HepG2 (cell line): ENCODE measurements around the gene KRABD2.

Source experiments
- CBX1 ChIP-seq: IDR thresholded peaks from one replicate; pipeline ENCODE4 v1.6.1; 2016; ENCODE audit warnings: antibody characterized with exemption, low read depth
- CBX2 ChIP-seq, 2 experiments: fragments of 200-600 bp in 1 of 2; sonication (generic); formaldehyde crosslinking in 1 of 2; IDR thresholded peaks; 2 replicates each; pipeline versions ENCODE4 v1.7.0 to v1.8.1; 2018 to 2022; ENCODE audit warnings: low read depth in 2 of 2, low read length in 1 of 2, mild to moderate bottlenecking in 1 of 2, missing genetic modification reagents in 1 of 2
- ERF ChIP-seq: IDR thresholded peaks from 2 replicates; pipeline ENCODE4 v1.6.1; 2018; ENCODE audit warnings: missing biosample characterization, missing genetic modification reagents
- MLLT10 ChIP-seq: sonication (generic); formaldehyde crosslinking; IDR thresholded peaks from 2 replicates; pipeline ENCODE4 v1.4.0; 2020; ENCODE audit warnings: missing genetic modification reagents
- NFATC3 ChIP-seq: sonication (generic); formaldehyde crosslinking; IDR thresholded peaks from 2 replicates; pipeline ENCODE4 v1.5.1; 2020; ENCODE audit warnings: mild to moderate bottlenecking, missing genetic modification reagents
- SAFB2 ChIP-seq: sonication (generic); formaldehyde crosslinking; IDR thresholded peaks from 2 replicates; pipeline ENCODE4 v1.5.1; 2020; ENCODE audit warnings: missing genetic modification reagents, low read depth, mild to moderate bottlenecking, borderline replicate concordance
- SAP130 ChIP-seq: IDR thresholded peaks from 2 replicates; pipeline ENCODE4 v1.6.1; 2016; ENCODE audit warnings: low read depth
- SMAD3 ChIP-seq: sonication (generic); formaldehyde crosslinking; IDR thresholded peaks from 2 replicates; pipeline ENCODE4 v1.4.0; 2020; ENCODE audit warnings: missing genetic modification reagents
- ZFP90 ChIP-seq: sonication (generic); formaldehyde crosslinking; IDR thresholded peaks from 2 replicates; pipeline ENCODE4 v1.8.0; 2022; ENCODE audit warnings: missing genetic modification reagents, mild to moderate bottlenecking, inconsistent platforms, borderline replicate concordance
- ZIK1 ChIP-seq: sonication (generic); formaldehyde crosslinking; IDR thresholded peaks from 2 replicates; pipeline ENCODE4 v1.5.0; 2020; ENCODE audit warnings: mild to moderate bottlenecking, low read depth, missing genetic modification reagents, borderline replicate concordance
- ZNF143 ChIP-seq: sonication (generic); formaldehyde crosslinking; IDR thresholded peaks from 2 replicates; pipeline ENCODE4 v1.4.0; 2020; ENCODE audit warnings: missing genetic modification reagents
- ZNF451 ChIP-seq: sonication (generic); formaldehyde crosslinking; IDR thresholded peaks from 2 replicates; pipeline ENCODE4 v1.5.0; 2020; ENCODE audit warnings: mild to moderate bottlenecking, missing genetic modification reagents
- ZNF644 ChIP-seq: IDR thresholded peaks from 2 replicates; pipeline ENCODE4 v1.6.1; 2016; ENCODE audit warnings: low read depth
- TF ChIP-seq, protein P1 (sequence below): sonication (generic); formaldehyde crosslinking; IDR thresholded peaks from 2 replicates; pipeline ENCODE4 v1.5.0; 2020; ENCODE audit warnings: missing genetic modification reagents, mild to moderate bottlenecking, borderline replicate concordance
- TF ChIP-seq, protein P2 (sequence below): sonication (generic); formaldehyde crosslinking; IDR thresholded peaks from 2 replicates; pipeline ENCODE4 v1.8.1; 2023; ENCODE audit warnings: mild to moderate bottlenecking, missing genetic modification reagents
- TF ChIP-seq, protein P3 (sequence below): sonication (generic); formaldehyde crosslinking; IDR thresholded peaks from 2 replicates; pipeline ENCODE4 v1.4.0; 2020; ENCODE audit warnings: mild to moderate bottlenecking, missing genetic modification reagents
- TF ChIP-seq, protein P4 (sequence below): sonication (generic); formaldehyde crosslinking; IDR thresholded peaks from 2 replicates; pipeline ENCODE4 v1.4.0; 2020; ENCODE audit warnings: missing genetic modification reagents

The KRABD2 gene

GRCh38 chr17:8383143-8383822 is 6.8 kb upstream of the KRABD2 start, which contains the start of gene RPL26 (continued):
- TF ChIP-seq, protein P1, sequence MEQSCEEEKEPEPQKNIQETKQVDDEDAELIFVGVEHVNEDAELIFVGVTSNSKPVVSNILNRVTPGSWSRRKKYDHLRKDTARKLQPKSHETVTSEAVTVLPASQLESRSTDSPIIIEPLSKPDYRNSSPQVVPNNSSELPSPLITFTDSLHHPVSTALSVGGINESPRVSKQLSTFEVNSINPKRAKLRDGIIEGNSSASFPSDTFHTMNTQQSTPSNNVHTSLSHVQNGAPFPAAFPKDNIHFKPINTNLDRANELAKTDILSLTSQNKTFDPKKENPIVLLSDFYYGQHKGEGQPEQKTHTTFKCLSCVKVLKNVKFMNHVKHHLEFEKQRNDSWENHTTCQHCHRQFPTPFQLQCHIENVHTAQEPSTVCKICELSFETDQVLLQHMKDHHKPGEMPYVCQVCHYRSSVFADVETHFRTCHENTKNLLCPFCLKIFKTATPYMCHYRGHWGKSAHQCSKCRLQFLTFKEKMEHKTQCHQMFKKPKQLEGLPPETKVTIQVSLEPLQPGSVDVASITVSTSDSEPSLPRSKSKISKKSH (CRISPR knock-in tag), result no peak; the same call in none of the 2 replicates
- TF ChIP-seq SAP130 (CRISPR knock-in tag) (peak; percentile 90), ZNF644 (CRISPR knock-in tag) (no peak), CBX2 (IDR thresholded peaks at IDR 0.05; ENCODE audit: low read depth, low read length) (no peak), CBX2 (CRISPR knock-in tag; IDR thresholded peaks at IDR 0.05; ENCODE audit: low read depth) (no peak), MLLT10 (CRISPR knock-in tag) (no peak), SMAD3 (CRISPR knock-in tag) (no peak), ZIK1 (no peak), CBX1 (no peak), SAFB2 (CRISPR knock-in tag) (peak; percentile 64; the same call in 1 of the 2 replicates), ZFP90 (CRISPR knock-in tag) (no peak; the same call in 1 of the 2 replicates), ZNF143 (CRISPR knock-in tag) (peak; percentile 82), ZNF451 (CRISPR knock-in tag) (peak; percentile 68; the same call in 1 of the 2 replicates), NFATC3 (no peak), ERF (peak; percentile 77; the same call in 1 of the 2 replicates)
- TF ChIP-seq, protein P2, sequence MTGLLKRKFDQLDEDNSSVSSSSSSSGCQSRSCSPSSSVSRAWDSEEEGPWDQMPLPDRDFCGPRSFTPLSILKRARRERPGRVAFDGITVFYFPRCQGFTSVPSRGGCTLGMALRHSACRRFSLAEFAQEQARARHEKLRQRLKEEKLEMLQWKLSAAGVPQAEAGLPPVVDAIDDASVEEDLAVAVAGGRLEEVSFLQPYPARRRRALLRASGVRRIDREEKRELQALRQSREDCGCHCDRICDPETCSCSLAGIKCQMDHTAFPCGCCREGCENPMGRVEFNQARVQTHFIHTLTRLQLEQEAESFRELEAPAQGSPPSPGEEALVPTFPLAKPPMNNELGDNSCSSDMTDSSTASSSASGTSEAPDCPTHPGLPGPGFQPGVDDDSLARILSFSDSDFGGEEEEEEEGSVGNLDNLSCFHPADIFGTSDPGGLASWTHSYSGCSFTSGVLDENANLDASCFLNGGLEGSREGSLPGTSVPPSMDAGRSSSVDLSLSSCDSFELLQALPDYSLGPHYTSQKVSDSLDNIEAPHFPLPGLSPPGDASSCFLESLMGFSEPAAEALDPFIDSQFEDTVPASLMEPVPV (CRISPR knock-in tag), result peak; percentile 37; the same call in 1 of the 2 replicates
- TF ChIP-seq, protein P3, sequence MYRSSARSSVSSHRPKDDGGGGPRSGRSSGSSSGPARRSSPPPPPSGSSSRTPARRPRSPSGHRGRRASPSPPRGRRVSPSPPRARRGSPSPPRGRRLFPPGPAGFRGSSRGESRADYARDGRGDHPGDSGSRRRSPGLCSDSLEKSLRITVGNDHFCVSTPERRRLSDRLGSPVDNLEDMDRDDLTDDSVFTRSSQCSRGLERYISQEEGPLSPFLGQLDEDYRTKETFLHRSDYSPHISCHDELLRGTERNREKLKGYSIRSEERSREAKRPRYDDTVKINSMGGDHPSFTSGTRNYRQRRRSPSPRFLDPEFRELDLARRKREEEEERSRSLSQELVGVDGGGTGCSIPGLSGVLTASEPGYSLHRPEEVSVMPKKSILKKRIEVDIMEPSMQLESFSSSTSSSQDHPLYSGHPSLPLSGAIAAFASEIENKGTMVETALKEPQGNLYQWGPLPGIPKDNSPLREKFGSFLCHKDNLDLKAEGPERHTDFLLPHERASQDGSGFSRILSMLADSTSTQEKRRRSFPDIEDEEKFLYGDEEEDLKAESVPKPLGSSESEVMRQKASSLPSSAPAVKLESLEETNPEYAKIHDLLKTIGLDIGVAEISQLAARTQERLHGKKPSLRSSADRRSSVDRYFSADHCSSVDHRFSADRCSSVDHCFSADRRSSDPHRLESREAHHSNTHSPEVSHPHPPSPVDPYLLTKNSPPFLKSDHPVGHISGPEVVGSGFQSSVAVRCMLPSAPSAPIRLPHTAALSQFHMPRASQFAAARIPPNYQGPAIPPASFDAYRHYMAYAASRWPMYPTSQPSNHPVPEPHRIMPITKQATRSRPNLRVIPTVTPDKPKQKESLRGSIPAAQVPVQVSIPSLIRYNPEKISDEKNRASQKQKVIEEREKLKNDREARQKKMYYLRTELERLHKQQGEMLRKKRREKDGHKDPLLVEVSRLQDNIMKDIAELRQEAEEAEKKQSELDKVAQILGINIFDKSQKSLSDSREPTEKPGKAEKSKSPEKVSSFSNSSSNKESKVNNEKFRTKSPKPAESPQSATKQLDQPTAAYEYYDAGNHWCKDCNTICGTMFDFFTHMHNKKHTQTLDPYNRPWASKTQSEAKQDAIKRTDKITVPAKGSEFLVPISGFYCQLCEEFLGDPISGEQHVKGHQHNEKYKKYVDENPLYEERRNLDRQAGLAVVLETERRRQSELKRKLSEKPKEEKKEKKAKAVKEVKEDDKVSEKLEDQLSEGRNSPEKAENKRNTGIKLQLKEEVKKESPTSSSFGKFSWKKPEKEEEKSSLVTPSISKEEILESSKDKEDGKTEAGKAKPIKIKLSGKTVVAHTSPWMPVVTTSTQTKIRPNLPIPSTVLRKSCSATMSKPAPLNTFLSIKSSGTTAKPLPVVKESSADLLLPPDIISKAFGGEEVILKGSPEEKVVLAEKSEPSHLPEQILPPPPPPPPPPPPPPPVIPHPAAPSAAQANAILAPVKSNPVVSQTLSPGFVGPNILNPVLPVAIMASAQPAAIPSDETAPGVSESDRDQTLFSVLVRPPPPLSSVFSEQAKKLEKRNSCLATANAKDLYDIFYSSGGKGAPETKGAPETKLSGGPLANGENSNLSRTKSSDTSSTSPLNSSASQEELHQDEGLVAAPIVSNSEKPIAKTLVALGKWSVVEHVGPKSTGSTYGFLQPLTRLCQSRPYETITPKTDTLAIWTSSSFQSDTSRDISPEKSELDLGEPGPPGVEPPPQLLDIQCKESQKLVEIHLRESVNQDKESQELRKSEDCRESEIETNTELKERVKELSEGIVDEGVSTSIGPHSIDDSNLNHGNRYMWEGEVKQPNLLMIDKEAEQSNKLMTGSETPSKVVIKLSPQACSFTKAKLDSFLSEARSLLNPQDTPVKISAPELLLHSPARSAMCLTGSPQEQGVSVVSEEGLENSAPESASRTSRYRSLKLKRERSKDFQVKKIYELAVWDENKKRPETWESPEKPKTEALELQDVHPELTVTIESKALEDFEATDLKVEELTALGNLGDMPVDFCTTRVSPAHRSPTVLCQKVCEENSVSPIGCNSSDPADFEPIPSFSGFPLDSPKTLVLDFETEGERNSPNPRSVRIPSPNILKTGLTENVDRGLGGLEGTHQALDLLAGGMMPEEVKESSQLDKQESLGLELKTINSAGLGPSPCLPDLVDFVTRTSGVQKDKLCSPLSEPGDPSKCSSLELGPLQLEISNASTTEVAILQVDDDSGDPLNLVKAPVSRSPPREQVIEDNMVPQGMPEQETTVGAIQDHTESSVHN, result no peak
- TF ChIP-seq, protein P4, sequence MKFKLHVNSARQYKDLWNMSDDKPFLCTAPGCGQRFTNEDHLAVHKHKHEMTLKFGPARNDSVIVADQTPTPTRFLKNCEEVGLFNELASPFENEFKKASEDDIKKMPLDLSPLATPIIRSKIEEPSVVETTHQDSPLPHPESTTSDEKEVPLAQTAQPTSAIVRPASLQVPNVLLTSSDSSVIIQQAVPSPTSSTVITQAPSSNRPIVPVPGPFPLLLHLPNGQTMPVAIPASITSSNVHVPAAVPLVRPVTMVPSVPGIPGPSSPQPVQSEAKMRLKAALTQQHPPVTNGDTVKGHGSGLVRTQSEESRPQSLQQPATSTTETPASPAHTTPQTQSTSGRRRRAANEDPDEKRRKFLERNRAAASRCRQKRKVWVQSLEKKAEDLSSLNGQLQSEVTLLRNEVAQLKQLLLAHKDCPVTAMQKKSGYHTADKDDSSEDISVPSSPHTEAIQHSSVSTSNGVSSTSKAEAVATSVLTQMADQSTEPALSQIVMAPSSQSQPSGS, result peak; percentile 84
